K562 (cell line): ENCODE results near the gene ZNF865. TPM values are rescaled to one million over a fixed set of nuclear protein-coding genes. Genes with fewer than 3 reads are reported as not detected.

Source experiments
- AFF4 ChIP-seq: sonication (generic); formaldehyde crosslinking; IDR thresholded peaks from 2 replicates; pipeline ENCODE4 v1.8.0; 2023; ENCODE audit warnings: mild to moderate bottlenecking, missing genetic modification reagents
- BACH1 ChIP-seq: fragments of 200-800 bp; sonication (Bioruptor generic); IDR thresholded peaks from 2 replicates; pipeline ENCODE4 v1.6.1; 2016; ENCODE audit warnings: missing genetic modification characterization, missing compliant biosample characterization
- FOXK1 ChIP-seq: sonication (generic); formaldehyde crosslinking; IDR thresholded peaks from 2 replicates; pipeline ENCODE4 v1.8.0; 2022; ENCODE audit warnings: missing genetic modification reagents, mild to moderate bottlenecking, borderline replicate concordance
- HLTF ChIP-seq: fragments of 450-650 bp; IDR thresholded peaks from 2 replicates; pipeline ENCODE4 v1.6.1; 2016
- MTA3 ChIP-seq: fragments of 450-650 bp; formaldehyde crosslinking; IDR thresholded peaks from 2 replicates; pipeline ENCODE4 v1.6.1; 2017; ENCODE audit warnings: mild to moderate bottlenecking, borderline replicate concordance
- PHF21A ChIP-seq: fragments of 450-650 bp; IDR thresholded peaks from 2 replicates; pipeline ENCODE4 v1.6.1; 2017; ENCODE audit warnings: low read depth, borderline replicate concordance
- THRB ChIP-seq: fragments of 450-650 bp; formaldehyde crosslinking; conservative IDR thresholded peaks from 2 replicates; pipeline ENCODE4 v1.4.0; 2022; ENCODE audit warnings: mild to moderate bottlenecking, missing genetic modification characterization
- TRIM28 ChIP-seq: fragments of 450-650 bp; IDR thresholded peaks from 2 replicates; pipeline ENCODE4 v1.6.1; 2017
- ZKSCAN8 ChIP-seq: fragments of 200-800 bp; sonication (Bioruptor generic); IDR thresholded peaks from 2 replicates; pipeline ENCODE4 v1.6.1; 2016; ENCODE audit warnings: missing genetic modification characterization, missing compliant biosample characterization
- ZMIZ1 ChIP-seq, 2 experiments: fragments of 150-350 bp in 1 of 2; IDR thresholded peaks; 2 replicates each; pipeline ENCODE4 v1.6.1; 2012 to 2016; ENCODE audit warnings: low read depth in 2 of 2, low read length in 2 of 2, mild to moderate bottlenecking in 1 of 2, moderate library complexity in 1 of 2
- ZNF592 ChIP-seq: fragments of 450-650 bp; IDR thresholded peaks from 2 replicates; pipeline ENCODE4 v1.6.1; 2017; ENCODE audit warnings: antibody characterized with exemption, mild to moderate bottlenecking
- polyA plus RNA-seq, 8 experiments: library from polyadenylated mRNA; depleted of rRNA in 4 of 8; stranded (reverse) in 5 of 8; unstranded in 3 of 8; fragments of >200 nt; fragmentation: Nextera tagmentation in 2 of 8; fragmentation: Illumina TruSeq in 1 of 8; extraction: Ambion mirVana in 2 of 8; extraction: Trizol in 1 of 8; gene quantifications; 2 replicates each; pipeline versions ENCODE4 v1.2.1 to v1.2.3, GENCODE V29; 2011 to 2014; ENCODE audit warnings: inconsistent platforms in 1 of 8, missing spikeins in 1 of 8
- total RNA-seq, 7 experiments: library from RNA; depleted of rRNA in 6 of 7; stranded (reverse); fragments of >200 nt in 6 of 7; fragmentation: Illumina TruSeq in 2 of 7; extraction: Trizol in 2 of 7; gene quantifications; 2 replicates each; pipeline versions ENCODE4 v1.2.1 to v1.2.3, GENCODE V29; 2011 to 2021; ENCODE audit warnings: low replicate concordance in 1 of 7
- TF ChIP-seq, protein P1 (sequence below): fragments of 450-650 bp; formaldehyde crosslinking; IDR thresholded peaks from 2 replicates; pipeline ENCODE4 v1.4.0; 2022; ENCODE audit warnings: missing genetic modification characterization

The ZNF865 gene
- total and polyA plus RNA-seq, 9 of the 15 experiments (the other 6 are each of a cell fraction or from before 2014, with no cell fraction given), result 0.40 to 18.8 (median 1.6) TPM; not detected in 2

DNA sequence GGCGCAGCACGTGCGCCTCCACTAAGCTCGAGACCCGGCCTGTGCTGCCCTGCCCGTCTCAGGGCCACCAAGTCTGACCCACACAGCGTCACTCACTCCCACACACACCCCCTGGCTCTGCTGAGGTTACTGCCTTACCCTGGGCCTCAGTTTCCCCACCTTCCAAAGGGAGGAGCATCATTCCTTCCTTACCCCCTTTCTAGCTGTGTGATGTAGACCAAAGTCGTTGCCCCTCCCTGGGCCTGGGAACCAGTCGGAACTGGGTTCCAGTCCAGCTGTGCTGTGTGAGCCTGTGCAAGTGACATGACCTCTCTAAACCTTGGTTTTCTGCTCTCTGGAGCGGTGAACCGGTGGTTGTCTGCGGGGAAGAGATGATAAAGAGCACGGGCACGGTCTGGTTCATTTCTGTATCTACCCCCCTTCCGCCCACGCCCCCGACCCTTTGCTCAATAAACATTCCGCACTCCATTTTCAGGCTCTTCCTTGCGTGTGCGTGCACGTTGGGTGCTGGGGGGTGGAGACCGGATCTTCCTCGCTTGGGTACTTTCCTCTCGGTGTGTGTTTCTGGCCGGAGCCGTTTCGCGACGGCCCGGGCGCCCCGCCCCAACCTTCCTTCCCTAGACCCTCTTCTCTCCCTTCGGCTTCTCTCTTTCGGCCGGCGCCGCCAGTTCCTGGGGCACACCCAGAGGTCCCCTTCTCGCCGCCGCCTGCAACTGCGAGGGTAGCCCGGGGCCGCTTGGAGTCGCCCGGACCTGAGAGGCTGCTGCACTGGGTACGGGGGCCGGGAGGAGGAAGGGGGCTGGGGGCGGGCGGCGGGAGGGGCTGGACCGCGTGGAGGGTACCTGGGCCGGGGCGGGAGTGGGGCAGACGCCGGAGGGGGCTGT is 37.8 kb downstream of the ZNF865 start, which contains the start of gene ZNF581 (continued):
- no peak for TF ChIP-seq ZNF592
- no peak for TF ChIP-seq AFF4
- TF ChIP-seq TRIM28, result no peak
- TF ChIP-seq BACH1 (tag), result no peak
- no peak for TF ChIP-seq THRB (CRISPR knock-in tag)
- peak; percentile 80; the same call in 1 of the 2 replicates for TF ChIP-seq PHF21A
- TF ChIP-seq ZMIZ1 (IDR thresholded peaks at IDR 0.05; ENCODE audit: low read depth in 2 of 2, low read length in 2 of 2), result no peak
- no peak for TF ChIP-seq ZKSCAN8 (CRISPR knock-in tag)
- TF ChIP-seq HLTF, result no peak
- TF ChIP-seq, protein P1, sequence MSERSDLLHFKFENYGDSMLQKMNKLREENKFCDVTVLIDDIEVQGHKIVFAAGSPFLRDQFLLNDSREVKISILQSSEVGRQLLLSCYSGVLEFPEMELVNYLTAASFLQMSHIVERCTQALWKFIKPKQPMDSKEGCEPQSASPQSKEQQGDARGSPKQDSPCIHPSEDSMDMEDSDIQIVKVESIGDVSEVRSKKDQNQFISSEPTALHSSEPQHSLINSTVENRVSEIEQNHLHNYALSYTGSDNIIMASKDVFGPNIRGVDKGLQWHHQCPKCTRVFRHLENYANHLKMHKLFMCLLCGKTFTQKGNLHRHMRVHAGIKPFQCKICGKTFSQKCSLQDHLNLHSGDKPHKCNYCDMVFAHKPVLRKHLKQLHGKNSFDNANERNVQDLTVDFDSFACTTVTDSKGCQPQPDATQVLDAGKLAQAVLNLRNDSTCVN, result no peak
- TF ChIP-seq FOXK1 (CRISPR knock-in tag), result no peak
- peak; percentile 74 for TF ChIP-seq MTA3
